AG04450 (cell line): ENCODE data around the gene LUZP4. TPM values are rescaled to one million over a fixed set of nuclear protein-coding genes. Genes with fewer than 3 reads are reported as not detected.
A peak's percentile ranks its signal among the peaks of the same experiment; 100 is the strongest.

Source experiments
- CTCF ChIA-PET: fragments of 300-600, 350-600 bp; formaldehyde crosslinking; extraction: SDS; loops from one replicate; lab custom pipeline; 2022; ENCODE audit warnings: antibody characterized with exemption, inconsistent platforms; lab: Charles Lee
- POLR2A ChIA-PET: fragments of 350-600 bp; formaldehyde crosslinking; extraction: SDS; loops from one replicate; lab custom pipeline; 2021; ENCODE audit warnings: antibody characterized with exemption, inconsistent platforms; lab: Yijun Ruan, JAX
- DNase-seq: peaks from one replicate; pipeline ENCODE4 v3.0.0-alpha.2; 2011; ENCODE audit warnings: low read depth, low spot score
- H3K27ac ChIP-seq: one replicate; pipeline ENCODE4 v1.5.1; 2012; ENCODE audit warnings: low read depth, low read length, control low read depth
- H3K27me3 ChIP-seq: one replicate; pipeline ENCODE4 v1.6.0; 2012; ENCODE audit warnings: low read length; ENCODE audit not compliant: control insufficient read depth, insufficient read depth
- H3K4me3 ChIP-seq: 2 replicates; pipeline ENCODE4 v1.5.1; 2011; ENCODE audit warnings: mild to moderate bottlenecking, low read depth, low read length, control low read depth
- H3K9me3 ChIP-seq: 2 replicates; pipeline ENCODE4 v1.5.1; 2012; ENCODE audit warnings: low read length; ENCODE audit not compliant: control insufficient read depth, insufficient read depth
- polyA plus RNA-seq: library from polyadenylated mRNA; depleted of rRNA; stranded (reverse); fragments of >200 nt; gene quantifications from 2 replicates; pipeline ENCODE4 v1.2.3, GENCODE V29; 2011
- TF ChIP-seq, protein P1 (sequence below): IDR thresholded peaks from 2 replicates; pipeline ENCODE4 v1.5.1; 2011; ENCODE audit warnings: low read depth, low read length, control low read depth, inconsistent platforms

LUZP4 gene
- polyA plus RNA-seq, 1 experiment: not detected

DNA sequence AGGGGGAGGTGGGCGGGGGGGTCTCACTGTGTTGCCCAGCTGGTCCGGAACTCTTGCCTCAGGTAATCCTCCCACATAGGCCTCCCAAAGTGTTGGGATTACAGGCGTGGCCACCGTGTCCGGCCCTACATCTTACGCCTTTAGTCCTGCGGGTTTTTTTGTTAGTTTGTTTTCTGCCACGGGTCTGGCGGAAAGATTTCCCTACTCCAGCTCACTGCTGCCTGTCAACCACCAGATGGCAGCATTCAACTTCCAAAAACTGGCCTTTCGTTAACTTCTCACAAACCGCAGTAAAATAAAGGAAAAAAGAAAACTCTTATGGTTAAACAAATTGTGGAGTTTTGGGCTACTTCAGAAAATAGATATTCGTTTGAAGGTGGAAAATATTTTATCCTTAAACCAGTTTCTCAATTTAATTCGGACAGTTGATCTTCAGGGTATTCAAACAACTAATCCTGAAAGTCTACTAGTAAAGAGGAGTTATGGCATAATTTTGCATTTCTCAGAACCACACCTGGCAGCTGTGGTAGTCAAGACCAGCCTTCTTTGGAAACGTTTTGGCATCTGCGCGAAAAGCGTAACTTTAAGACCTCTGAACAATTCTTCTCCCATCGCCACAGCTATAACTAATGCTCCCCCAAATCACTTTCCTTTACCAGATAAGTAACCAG, 41.1 kb downstream of the LUZP4 start:
- peak overlapping the region; percentile 39 for H3K4me3 ChIP-seq

DNA sequence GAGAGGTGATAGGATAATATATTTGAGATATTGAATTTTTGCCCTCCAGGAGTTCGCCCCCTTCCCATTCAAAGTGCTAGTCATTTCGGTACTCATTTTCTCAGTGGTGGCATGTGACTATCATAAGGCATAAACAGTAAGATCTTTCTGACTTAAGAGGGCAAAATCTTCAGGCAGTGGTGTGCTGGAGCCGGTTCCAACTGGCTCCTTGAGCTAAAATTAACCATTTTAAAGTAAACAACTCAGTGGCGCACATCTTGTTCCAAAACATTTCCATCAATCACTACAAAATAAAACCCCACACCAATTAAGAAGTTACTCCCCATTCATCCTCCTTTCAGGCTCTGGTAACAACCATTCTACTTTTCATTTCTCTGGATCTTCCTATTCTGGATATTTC, 43.3 kb downstream of the LUZP4 start:
- TF ChIP-seq, protein P1, sequence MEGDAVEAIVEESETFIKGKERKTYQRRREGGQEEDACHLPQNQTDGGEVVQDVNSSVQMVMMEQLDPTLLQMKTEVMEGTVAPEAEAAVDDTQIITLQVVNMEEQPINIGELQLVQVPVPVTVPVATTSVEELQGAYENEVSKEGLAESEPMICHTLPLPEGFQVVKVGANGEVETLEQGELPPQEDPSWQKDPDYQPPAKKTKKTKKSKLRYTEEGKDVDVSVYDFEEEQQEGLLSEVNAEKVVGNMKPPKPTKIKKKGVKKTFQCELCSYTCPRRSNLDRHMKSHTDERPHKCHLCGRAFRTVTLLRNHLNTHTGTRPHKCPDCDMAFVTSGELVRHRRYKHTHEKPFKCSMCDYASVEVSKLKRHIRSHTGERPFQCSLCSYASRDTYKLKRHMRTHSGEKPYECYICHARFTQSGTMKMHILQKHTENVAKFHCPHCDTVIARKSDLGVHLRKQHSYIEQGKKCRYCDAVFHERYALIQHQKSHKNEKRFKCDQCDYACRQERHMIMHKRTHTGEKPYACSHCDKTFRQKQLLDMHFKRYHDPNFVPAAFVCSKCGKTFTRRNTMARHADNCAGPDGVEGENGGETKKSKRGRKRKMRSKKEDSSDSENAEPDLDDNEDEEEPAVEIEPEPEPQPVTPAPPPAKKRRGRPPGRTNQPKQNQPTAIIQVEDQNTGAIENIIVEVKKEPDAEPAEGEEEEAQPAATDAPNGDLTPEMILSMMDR: no peak
- Histone ChIP-seq H3K9me3 (no peaks in the 10 kb centered on the region), H3K27me3 (no peaks in the 10 kb centered on the region), H3K4me3 (no peak overlapping the region), H3K27ac (no peak overlapping the region)
- POLR2A ChIA-PET: no interaction called here
- no peak for DNase-seq
- CTCF ChIA-PET: interaction anchor here (1.3 to 6.7 kb wide), 3 partner anchors 310 to 358 kb away, joined by 3 to 68 read pairs (median 13); no protein-coding TSS in a partner anchor

More for the DNA sequence above, 41.1 kb downstream of the LUZP4 start:
- H3K27me3 ChIP-seq: no peaks in the 10 kb centered on the region
- ChIA-PET POLR2A (no interaction called here), CTCF (interaction anchor here (0.6 to 6.7 kb wide), 10 partner anchors 33 to 360 kb away, joined by 3 to 68 read pairs (median 4); no protein-coding TSS in a partner anchor)
- H3K27ac ChIP-seq: no peak overlapping the region
- DNase-seq: no peak
- no peaks in the 10 kb centered on the region for H3K9me3 ChIP-seq
- TF ChIP-seq, protein P1: peak; percentile 68

DNA sequence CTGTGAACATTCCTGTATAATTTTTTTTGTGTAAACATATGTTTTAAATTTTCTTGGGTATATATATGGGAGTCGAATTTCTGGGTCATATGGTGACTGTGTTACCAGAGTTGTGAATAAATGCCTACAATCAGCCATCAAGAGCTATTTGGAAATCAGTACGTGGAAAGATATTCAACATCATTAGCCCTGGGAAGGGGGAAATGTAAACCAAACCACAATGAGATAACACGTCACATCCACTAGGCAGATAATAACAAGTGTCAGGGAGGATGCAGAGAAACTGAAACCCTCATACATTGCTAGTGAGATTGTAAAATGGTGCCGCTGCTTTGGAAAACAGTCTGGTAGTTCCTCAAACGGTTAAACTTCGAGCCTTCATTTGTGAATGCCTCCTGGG, 43.9 kb downstream of the LUZP4 start:
- H3K27ac ChIP-seq: no peak overlapping the region
- no peak for DNase-seq
- H3K4me3 ChIP-seq: no peak overlapping the region
- H3K9me3 ChIP-seq: no peaks in the 10 kb centered on the region
- H3K27me3 ChIP-seq: no peaks in the 10 kb centered on the region
- ChIA-PET POLR2A (no interaction called here), CTCF (interaction anchor here (2.2 to 6.7 kb wide), 2 partner anchors 309 to 346 kb away, joined by 13 to 68 read pairs; no protein-coding TSS in a partner anchor)
- TF ChIP-seq, protein P1: no peak

DNA sequence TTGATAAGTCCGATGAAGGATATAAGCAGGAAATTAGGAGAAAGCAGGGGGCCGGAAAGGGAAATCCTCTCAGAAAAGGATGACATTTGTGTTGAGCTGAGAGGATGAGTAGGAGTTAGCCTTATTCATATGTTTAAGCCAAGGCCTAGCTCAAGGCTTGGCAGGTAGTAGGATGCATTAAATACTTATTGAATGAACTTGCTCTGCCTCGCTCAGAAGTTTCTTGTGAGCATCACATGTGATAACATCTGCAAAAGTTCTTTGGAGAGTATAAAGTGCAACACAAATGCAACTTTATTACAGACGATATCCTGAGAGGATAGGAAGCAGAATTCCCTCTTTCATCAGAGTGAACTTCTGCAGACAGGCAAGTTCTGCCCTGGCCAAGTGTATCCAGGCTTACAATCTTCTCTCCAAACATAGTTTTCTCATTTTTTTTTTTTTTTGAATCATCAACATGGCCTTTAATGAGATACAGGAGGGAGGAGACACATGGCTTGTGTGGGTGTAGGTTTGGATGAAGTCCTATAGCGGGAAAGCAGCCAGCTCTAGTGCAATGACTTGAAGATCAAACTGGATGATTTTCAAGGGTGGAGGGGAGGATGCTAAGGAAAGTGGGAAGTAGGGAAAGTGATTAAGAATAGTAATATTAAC, 48.1 kb downstream of the LUZP4 start:
- ChIA-PET POLR2A (no interaction called here), CTCF (interaction anchor here (2.2 to 3.2 kb wide), 2 partner anchors 305 to 342 kb away, joined by 9 to 10 read pairs; no protein-coding TSS in a partner anchor)
- H3K4me3 ChIP-seq: no peak overlapping the region
- no peaks in the 10 kb centered on the region for H3K27me3 ChIP-seq
- DNase-seq: peak; percentile 42
- no peak overlapping the region for H3K27ac ChIP-seq
- TF ChIP-seq, protein P1: no peak
- H3K9me3 ChIP-seq: no peaks in the 10 kb centered on the region

DNA sequence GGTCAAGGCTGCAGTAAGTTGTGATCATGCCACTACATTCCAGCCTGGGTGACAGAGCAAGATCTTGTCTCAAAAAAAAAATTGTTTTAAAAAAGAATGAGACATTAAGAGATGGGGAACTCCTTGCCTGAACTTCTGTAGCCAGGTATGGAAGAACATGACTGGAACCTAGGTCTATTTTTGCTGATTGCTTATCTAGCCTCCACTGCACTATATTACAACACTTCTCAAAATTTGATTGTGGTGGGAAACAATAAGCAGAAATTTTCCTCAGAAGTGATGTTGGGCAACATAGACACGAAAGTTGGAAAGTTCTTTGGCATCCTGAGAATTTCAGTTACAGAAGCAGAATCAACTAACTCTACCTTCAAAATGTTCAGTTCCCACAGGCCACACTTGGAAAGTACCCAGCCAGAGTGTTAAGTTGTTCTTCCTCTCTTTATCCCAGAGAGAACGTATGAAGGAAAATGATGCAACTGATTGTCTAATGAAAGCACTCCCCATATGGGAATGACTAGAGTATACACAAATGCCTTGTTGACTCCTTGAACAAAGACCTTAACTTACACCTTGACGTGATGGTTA, 50.0 kb downstream of the LUZP4 start:
- no peaks in the 10 kb centered on the region for H3K27me3 ChIP-seq
- TF ChIP-seq, protein P1: no peak
- CTCF ChIA-PET: interaction anchor here (2.0 kb wide), 1 partner anchor 304 kb away, joined by 8 read pairs; no protein-coding TSS in a partner anchor
- H3K9me3 ChIP-seq: no peaks in the 10 kb centered on the region
- no peak for DNase-seq
- no peak overlapping the region for H3K4me3 ChIP-seq
- no peak overlapping the region for H3K27ac ChIP-seq
- POLR2A ChIA-PET: no interaction called here
